Transverse colon (tissue), 4 donors: Measurements from ENCODE around the gene EIF5B. TPM values are rescaled to one million over a fixed set of nuclear protein-coding genes. Genes with fewer than 3 reads are reported as not detected.

Experiments used
- DNase-seq: peaks from one replicate; pipeline ENCODE4 v3.0.0-alpha.2; 2019
- H3K27ac ChIP-seq, 4 donors: fragments of 200-600 bp; sonication (generic); 2 replicates each; pipeline ENCODE4 v1.5.1; 2016 to 2018; ENCODE audit warnings: inconsistent platforms in 4 of 4
- H3K27me3 ChIP-seq: fragments of 200-600 bp; sonication (generic); 2 replicates; pipeline ENCODE4 v1.5.1; 2017; ENCODE audit warnings: inconsistent platforms
- H3K36me3 ChIP-seq, 4 donors: fragments of 200-600 bp; sonication (generic); 2 replicates each; pipeline ENCODE4 v1.5.1; 2017 to 2019; ENCODE audit warnings: inconsistent platforms in 4 of 4
- H3K4me1 ChIP-seq, 4 donors: fragments of 200-600 bp; sonication (generic); 2 replicates each; pipeline ENCODE4 v1.5.1; 2017 to 2020; ENCODE audit warnings: inconsistent platforms in 4 of 4
- H3K4me3 ChIP-seq, 4 donors: fragments of 200-600 bp; sonication (generic); 1 replicate in 1 of 4; 2 replicates in 3 of 4; pipeline versions ENCODE4 v1.5.1 to v1.6.1; 2017 to 2019; ENCODE audit warnings: inconsistent platforms in 4 of 4
- H3K9me3 ChIP-seq, 2 donors: fragments of 200-600 bp; sonication (generic); 2 replicates each; pipeline ENCODE4 v1.5.1; 2017 to 2019; ENCODE audit warnings: inconsistent platforms in 2 of 2
- EP300 ChIP-seq: sonication (generic); formaldehyde crosslinking; IDR thresholded peaks from one replicate; pipeline ENCODE4 v1.6.1; 2017; ENCODE audit warnings: antibody characterized with exemption, low read depth
- POLR2A ChIP-seq: fragments of 450-650 bp; IDR thresholded peaks from one replicate; pipeline ENCODE4 v1.6.1; 2016; ENCODE audit warnings: antibody characterized with exemption, mild to moderate bottlenecking, moderate library complexity
- POLR2AphosphoS5 ChIP-seq, 3 donors: sonication (generic); formaldehyde crosslinking; IDR thresholded peaks; one replicate each; pipeline ENCODE4 v1.6.1; 2016; ENCODE audit warnings: antibody characterized with exemption in 3 of 3
- WGBS, 2 donors: methylation state at CpG; one replicate each; pipeline ENCODE4 v1.1.5; 2018; ENCODE audit warnings: low coverage in 1 of 2; 5-methylcytosine and 5-hydroxymethylcytosine counted together
- in situ Hi-C, 4 donors: fragments of 200-750 bp; cut with MboI; loops; one replicate each; pipeline versions ENCODE4 v1.15.0 to v1.15.1; 2017; ENCODE audit warnings: low sequenced_read_pairs in 3 of 4, low pct_ligation_motif_present in 1 of 4, low pct_unique_long_range_greater_than_20kb in 1 of 4
- intact Hi-C: fragments of 100-400 bp; cut with DNase I; formaldehyde crosslinking; loops from one replicate; pipeline ENCODE4 v1.15.1; 2023; ENCODE audit warnings: low total_unique reads
- total RNA-seq, 4 donors: library from RNA; depleted of rRNA; stranded (reverse); fragments of >200 nt; gene quantifications; one replicate each; pipeline ENCODE4 v1.1.0, GENCODE V29; 2016
- TF ChIP-seq, protein P1 (sequence below), 5 experiments: fragments of 200-600 bp in 3 of 5; fragments of 450-650 bp in 2 of 5; sonication (generic) in 3 of 5; IDR thresholded peaks; 1 replicate in 2 of 5; 2 replicates in 3 of 5; pipeline ENCODE4 v1.5.1; 2016 to 2017; ENCODE audit warnings: antibody characterized with exemption in 5 of 5, inconsistent platforms in 3 of 5, mild to moderate bottlenecking in 2 of 5, moderate library complexity in 1 of 5

The EIF5B gene
- total RNA-seq, 4 donors from 2014 or later: 13.1 to 32.6 (median 20.6) TPM

DNA sequence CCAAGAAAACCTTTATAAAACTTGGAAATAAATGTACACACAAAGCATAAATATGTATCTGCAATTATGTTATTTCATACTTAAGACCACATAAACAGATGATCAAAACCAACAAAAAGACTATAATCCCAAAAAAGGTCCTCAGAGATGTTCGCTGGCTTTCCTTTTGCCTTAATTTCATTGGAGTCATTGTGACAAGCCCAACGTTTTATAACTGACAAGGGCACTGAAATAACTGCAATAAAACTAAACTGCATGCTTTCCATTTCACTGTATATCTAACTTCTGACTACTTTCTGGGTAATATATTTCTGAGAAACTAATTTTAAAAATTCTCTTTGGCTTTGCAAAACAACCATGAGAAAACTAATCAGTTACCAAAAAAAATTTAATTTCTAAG lies 96.2 kb downstream of the EIF5B start:
- 31 to 35% methylated on average over 2 of the region's 2 CpGs for WGBS, 2 donors
- no peak for DNase-seq

DNA sequence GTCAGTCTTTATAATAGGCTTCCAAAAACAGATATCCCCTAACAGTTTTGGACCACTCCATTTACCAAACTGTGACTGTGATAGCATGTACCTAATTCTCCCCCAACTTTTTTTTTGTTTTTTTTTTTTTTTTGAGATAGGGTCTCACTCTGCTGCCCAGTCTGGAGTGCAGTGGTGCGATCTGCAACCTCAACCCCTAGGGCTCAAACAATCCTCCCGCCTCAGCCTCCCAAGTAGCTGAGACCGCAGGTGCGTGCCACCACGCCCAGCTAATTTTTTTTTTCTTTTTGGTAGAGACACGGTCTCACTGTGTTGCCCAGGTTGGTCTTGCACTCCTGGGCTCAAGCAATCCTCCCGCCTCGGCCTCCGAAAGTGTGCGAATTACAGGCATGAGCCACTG lies 99.7 kb downstream of the EIF5B start:
- Histone ChIP-seq H3K4me3 (no peak overlapping the region), H3K27ac (no peak overlapping the region), H3K4me1 (peaks cover 0 to 18% (median 4%) of the 10 kb centered on the region in 4 donors), H3K36me3 (peaks cover 0 to 26% (median 6%) of the 10 kb centered on the region in 4 donors), H3K9me3 (no peaks in the 10 kb centered on the region), H3K27me3 (no peaks in the 10 kb centered on the region)
- 89 to 100% methylated on average over 4 to 10 of the region's 10 CpGs for WGBS, 2 donors
- intact Hi-C loops: no loop called here
- no peak for DNase-seq
- TF ChIP-seq POLR2AphosphoS5 (IDR thresholded peaks at IDR 0.05) (no peak), POLR2A (no peak), EP300 (no peak)
- TF ChIP-seq, protein P1, sequence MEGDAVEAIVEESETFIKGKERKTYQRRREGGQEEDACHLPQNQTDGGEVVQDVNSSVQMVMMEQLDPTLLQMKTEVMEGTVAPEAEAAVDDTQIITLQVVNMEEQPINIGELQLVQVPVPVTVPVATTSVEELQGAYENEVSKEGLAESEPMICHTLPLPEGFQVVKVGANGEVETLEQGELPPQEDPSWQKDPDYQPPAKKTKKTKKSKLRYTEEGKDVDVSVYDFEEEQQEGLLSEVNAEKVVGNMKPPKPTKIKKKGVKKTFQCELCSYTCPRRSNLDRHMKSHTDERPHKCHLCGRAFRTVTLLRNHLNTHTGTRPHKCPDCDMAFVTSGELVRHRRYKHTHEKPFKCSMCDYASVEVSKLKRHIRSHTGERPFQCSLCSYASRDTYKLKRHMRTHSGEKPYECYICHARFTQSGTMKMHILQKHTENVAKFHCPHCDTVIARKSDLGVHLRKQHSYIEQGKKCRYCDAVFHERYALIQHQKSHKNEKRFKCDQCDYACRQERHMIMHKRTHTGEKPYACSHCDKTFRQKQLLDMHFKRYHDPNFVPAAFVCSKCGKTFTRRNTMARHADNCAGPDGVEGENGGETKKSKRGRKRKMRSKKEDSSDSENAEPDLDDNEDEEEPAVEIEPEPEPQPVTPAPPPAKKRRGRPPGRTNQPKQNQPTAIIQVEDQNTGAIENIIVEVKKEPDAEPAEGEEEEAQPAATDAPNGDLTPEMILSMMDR (IDR thresholded peaks at IDR 0.05): no peak
- in situ Hi-C loops: no loop called here

More for the DNA sequence above, 96.2 kb downstream of the EIF5B start:
- Histone ChIP-seq H3K9me3 (no peaks in the 10 kb centered on the region), H3K27ac (peak overlapping the region in 1 of 4 donors; percentile 12), H3K4me1 (peaks cover 0 to 25% (median 10%) of the 10 kb centered on the region in 4 donors), H3K36me3 (peaks cover 0 to 15% (median 7%) of the 10 kb centered on the region in 4 donors), H3K27me3 (no peaks in the 10 kb centered on the region), H3K4me3 (no peak overlapping the region)
- in situ Hi-C loops: no loop called here
- intact Hi-C loops: no loop called here
- TF ChIP-seq POLR2A (no peak), EP300 (no peak), POLR2AphosphoS5 (IDR thresholded peaks at IDR 0.05) (no peak)
- TF ChIP-seq, protein P1 (IDR thresholded peaks at IDR 0.05): no peak

DNA sequence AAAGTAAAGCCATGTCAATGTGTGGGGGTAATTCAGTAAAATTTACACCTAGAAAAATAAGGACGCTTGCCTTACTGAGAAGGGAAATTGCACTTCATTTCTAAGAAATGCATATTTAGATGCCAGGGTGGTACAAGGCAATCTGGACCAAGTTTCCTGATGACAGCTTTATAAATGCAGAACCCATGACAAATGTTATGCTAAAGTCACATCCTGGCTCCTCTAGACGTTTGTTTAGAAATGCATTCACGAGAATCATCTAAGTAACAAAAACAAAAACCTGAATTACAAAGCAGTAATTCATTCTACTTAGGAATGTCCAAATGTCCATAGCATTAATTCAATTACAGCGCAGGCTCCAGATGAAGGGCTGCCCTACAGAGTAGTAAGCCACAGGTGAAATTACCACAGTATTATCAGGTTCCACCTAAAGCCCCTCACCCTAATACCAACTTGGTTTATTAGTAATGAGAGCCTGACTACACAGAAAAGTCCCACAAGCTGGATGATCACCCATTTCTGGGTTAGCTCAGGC lies 102.8 kb downstream of the EIF5B start:
- no peak overlapping the region for H3K27ac ChIP-seq
- no peaks in the 10 kb centered on the region for H3K9me3 ChIP-seq
- no peaks in the 10 kb centered on the region for H3K27me3 ChIP-seq
- in situ Hi-C loops (no loop called here), intact Hi-C loops (loop anchor here (10.0 kb wide), 1 partner anchor 825 kb away; no protein-coding TSS in a partner anchor)
- no peak overlapping the region for H3K4me3 ChIP-seq
- 81 to 91% methylated on average over 4 of the region's 4 CpGs for WGBS, 2 donors
- DNase-seq: no peak
- H3K4me1 ChIP-seq: no peaks in the 10 kb centered on the region
- no peak for TF ChIP-seq EP300
- no peak for TF ChIP-seq POLR2AphosphoS5 (IDR thresholded peaks at IDR 0.05)
- TF ChIP-seq POLR2A: no peak
- TF ChIP-seq, protein P1 (IDR thresholded peaks at IDR 0.05): no peak
- peaks cover 0 to 27% (median 6%) of the 10 kb centered on the region in 4 donors for H3K36me3 ChIP-seq

DNA sequence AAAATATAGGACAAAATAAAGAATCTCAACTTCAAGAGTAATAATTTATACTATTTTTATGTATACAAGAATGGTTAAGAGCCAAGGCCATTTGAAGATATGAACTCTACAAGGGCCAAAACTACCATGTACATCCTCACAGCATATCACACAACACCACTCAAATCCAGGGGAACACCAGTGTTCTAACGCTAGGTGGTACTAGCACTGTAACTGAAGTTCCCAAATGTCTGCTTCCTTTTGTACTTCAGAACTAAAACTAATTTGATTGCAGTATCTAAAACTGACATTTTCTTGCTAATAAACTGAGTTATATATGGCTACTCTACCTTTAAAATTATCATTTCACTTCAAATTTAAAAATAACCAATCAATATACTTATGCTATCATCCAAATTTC lies 105.6 kb downstream of the EIF5B start:
- Histone ChIP-seq H3K27ac (no peak overlapping the region), H3K4me3 (no peak overlapping the region), H3K36me3 (peaks cover 0 to 27% (median 6%) of the 10 kb centered on the region in 4 donors), H3K27me3 (no peaks in the 10 kb centered on the region), H3K9me3 (no peaks in the 10 kb centered on the region), H3K4me1 (no peaks in the 10 kb centered on the region)
- TF ChIP-seq POLR2A (no peak), POLR2AphosphoS5 (IDR thresholded peaks at IDR 0.05) (no peak)
- TF ChIP-seq, protein P1 (IDR thresholded peaks at IDR 0.05): no peak
- intact Hi-C loops: loop anchor here (10.0 kb wide), 1 partner anchor 822 kb away; no protein-coding TSS in a partner anchor
- no peak for DNase-seq
- in situ Hi-C loops: no loop called here
- WGBS, 2 donors: 80 to 91% methylated on average over 1 of the region's 1 CpG
